ENCODE results near the gene MAGEF1.

Gene MAGEF1

GRCh38 chr3:184669578-184669977 is 42.3 kb downstream of the MAGEF1 start:
- no peak for DNase-seq (ENCODE audit: low spot score)

- no peak for DNase-seq (ENCODE audit: low spot score)
These were observed 45.4 kb downstream of the MAGEF1 start for GRCh38 chr3:184666442-184666841.

- DNase-seq (ENCODE audit: low spot score) = no peak
These were observed 46.8 kb downstream of the MAGEF1 start for GRCh38 chr3:184665101-184665500.

GRCh38 chr3:184663756-184664155 is 48.1 kb downstream of the MAGEF1 start:
- no peak for DNase-seq (ENCODE audit: low spot score)

- no peak for DNase-seq (ENCODE audit: low spot score)
These were observed 48.5 kb downstream of the MAGEF1 start for GRCh38 chr3:184663356-184663755.

GRCh38 chr3:184662187-184662586 is 49.7 kb downstream of the MAGEF1 start:
- no peak for DNase-seq (ENCODE audit: low spot score)

GRCh38 chr3:184660931-184661330 is 50.9 kb downstream of the MAGEF1 start:
- no peak for DNase-seq (ENCODE audit: low spot score)
